ENCODE data around the gene HTR2A. TPM values are rescaled to one million over a fixed set of nuclear protein-coding genes. Genes with fewer than 3 reads are reported as not detected.

The HTR2A gene
- total RNA-seq, 1 experiment from 2014 or later, result not detected

DNA sequence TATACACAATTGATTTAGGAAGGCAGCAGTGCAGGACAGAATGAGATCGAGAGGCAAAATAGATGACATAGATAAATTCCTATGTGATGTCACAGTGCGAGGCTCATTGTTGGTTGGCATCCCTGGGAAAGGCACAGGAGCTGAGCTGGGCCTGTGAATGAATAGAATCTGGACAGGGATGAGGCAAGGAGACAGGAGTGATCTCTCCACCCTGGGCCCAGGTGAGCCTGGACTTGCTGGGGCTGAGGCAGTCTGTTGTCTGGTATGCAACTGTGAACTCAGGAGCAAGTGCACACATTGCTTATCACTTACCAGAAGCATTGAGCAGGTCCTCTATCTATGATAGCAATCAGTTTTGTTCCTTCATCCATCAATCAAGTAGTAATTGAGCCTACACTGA, 51.7 kb downstream of the HTR2A start:
- ATAC-seq (no peak), DNase-seq (ENCODE audit: low read depth, low spot score) (no peak)
- POLR2A ChIA-PET, result no interaction called here
- no peaks in the 10 kb centered on the region for H3K36me3 ChIP-seq (ENCODE audit: control insufficient read depth, insufficient read depth, low read length)
- H3K4me3 ChIP-seq (ENCODE audit: low read depth in 2 of 2, low read length in 2 of 2), result no peak overlapping the region
- H3K27me3 ChIP-seq (ENCODE audit: control insufficient read depth, insufficient read depth, low read length), result no peaks in the 10 kb centered on the region
- in situ Hi-C loops (cut with HindIII; ENCODE audit: low pct_unique_long_range_greater_than_20kb, low sequenced_read_pairs), result no loop called here
- intact Hi-C loops (cut with micrococcal nuclease; ENCODE audit: unreplicated experiment), result no loop called here
- no peaks in the 10 kb centered on the region for H3K4me1 ChIP-seq (ENCODE audit: control insufficient read depth, insufficient read depth, low read length)
- no TSS peak for BruUV-seq (replicated peaks)
- H3K9me3 ChIP-seq (ENCODE audit: control insufficient read depth, insufficient read depth, low read depth, low read length), result no peaks in the 10 kb centered on the region
- no peak overlapping the region for H3K27ac ChIP-seq (ENCODE audit: low read length)
- TF ChIP-seq CTCF (IDR thresholded peaks at IDR 0.05) (no peak), REST (IDR thresholded peaks at IDR 0.05; ENCODE audit: insufficient read depth in 1 of 2, low read depth in 2 of 2, low read length in 1 of 2) (no peak), TCF7L2 (IDR thresholded peaks at IDR 0.05; ENCODE audit: low read depth, low read length) (no peak), SIN3A (IDR thresholded peaks at IDR 0.05; ENCODE audit: borderline replicate concordance, insufficient read depth, low read depth, low read length) (no peak), POLR2AphosphoS5 (IDR thresholded peaks at IDR 0.05; ENCODE audit: low read depth, low read length) (no peak)
- CTCF ChIA-PET, result no interaction called here

GRCh38 chr13:46844431-46844830, 52.4 kb downstream of the HTR2A start:
- TF ChIP-seq POLR2AphosphoS5 (IDR thresholded peaks at IDR 0.05; ENCODE audit: low read depth, low read length), result no peak
- no peak for TF ChIP-seq TCF7L2 (IDR thresholded peaks at IDR 0.05; ENCODE audit: low read depth, low read length)
- intact Hi-C loops (cut with micrococcal nuclease; ENCODE audit: unreplicated experiment), result no loop called here
- H3K27ac ChIP-seq (ENCODE audit: low read length), result no peak overlapping the region
- in situ Hi-C loops (cut with HindIII; ENCODE audit: low pct_unique_long_range_greater_than_20kb, low sequenced_read_pairs), result no loop called here
- no peak overlapping the region for H3K4me3 ChIP-seq (ENCODE audit: low read depth in 2 of 2, low read length in 2 of 2)
- ChIA-PET CTCF (interaction anchor here (0.6 kb wide), 1 partner anchor 1192 kb away, joined by 7 read pairs; no protein-coding TSS in a partner anchor), POLR2A (no interaction called here)
- DNase-seq (ENCODE audit: low read depth, low spot score) (no peak), ATAC-seq (no peak)
- no peaks in the 10 kb centered on the region for H3K4me1 ChIP-seq (ENCODE audit: control insufficient read depth, insufficient read depth, low read length)
- no peaks in the 10 kb centered on the region for H3K9me3 ChIP-seq (ENCODE audit: control insufficient read depth, insufficient read depth, low read depth, low read length)
- BruUV-seq (replicated peaks), result no TSS peak
- no peaks in the 10 kb centered on the region for H3K36me3 ChIP-seq (ENCODE audit: control insufficient read depth, insufficient read depth, low read length)
- H3K27me3 ChIP-seq (ENCODE audit: control insufficient read depth, insufficient read depth, low read length), result no peaks in the 10 kb centered on the region

- no peak for TF ChIP-seq REST (IDR thresholded peaks at IDR 0.05; ENCODE audit: insufficient read depth in 1 of 2, low read depth in 2 of 2, low read length in 1 of 2)
- no peak for TF ChIP-seq TCF7L2 (IDR thresholded peaks at IDR 0.05; ENCODE audit: low read depth, low read length)
- TF ChIP-seq SIN3A (IDR thresholded peaks at IDR 0.05; ENCODE audit: borderline replicate concordance, insufficient read depth, low read depth, low read length), result no peak
- TF ChIP-seq CTCF (IDR thresholded peaks at IDR 0.05), result no peak
- TF ChIP-seq POLR2AphosphoS5 (IDR thresholded peaks at IDR 0.05; ENCODE audit: low read depth, low read length), result no peak
- ATAC-seq (no peak), DNase-seq (ENCODE audit: low read depth, low spot score) (no peak)
- BruUV-seq (replicated peaks), result no TSS peak
- in situ Hi-C loops (cut with HindIII; ENCODE audit: low pct_unique_long_range_greater_than_20kb, low sequenced_read_pairs) (no loop called here), intact Hi-C loops (cut with micrococcal nuclease; ENCODE audit: unreplicated experiment) (no loop called here)
- H3K27ac ChIP-seq (ENCODE audit: low read length), result no peak overlapping the region
- no peaks in the 10 kb centered on the region for H3K4me1 ChIP-seq (ENCODE audit: control insufficient read depth, insufficient read depth, low read length)
- no peaks in the 10 kb centered on the region for H3K9me3 ChIP-seq (ENCODE audit: control insufficient read depth, insufficient read depth, low read depth, low read length)
- no peaks in the 10 kb centered on the region for H3K36me3 ChIP-seq (ENCODE audit: control insufficient read depth, insufficient read depth, low read length)
- no peaks in the 10 kb centered on the region for H3K27me3 ChIP-seq (ENCODE audit: control insufficient read depth, insufficient read depth, low read length)
- POLR2A ChIA-PET, result no interaction called here
- no peak overlapping the region for H3K4me3 ChIP-seq (ENCODE audit: low read depth in 2 of 2, low read length in 2 of 2)
- CTCF ChIA-PET, result no interaction called here
Observed at GRCh38 chr13:46839399-46839798, 57.5 kb downstream of the HTR2A start.
